ENCODE measurements around the gene NPNT. TPM values are rescaled to one million over a fixed set of nuclear protein-coding genes. Genes with fewer than 3 reads are reported as not detected.

The NPNT gene
- total RNA-seq, 2 donors from 2014 or later: 5.5 to 10.5 TPM

GRCh38 chr4:105988671-105989070 is 93.4 kb downstream of the NPNT start:
- DNase-seq (ENCODE audit: low spot score): no peak
- Histone ChIP-seq H3K27me3 (no peaks in the 10 kb centered on the region), H3K4me3 (no peak overlapping the region), H3K36me3 (no peaks in the 10 kb centered on the region), H3K27ac (peak overlapping the region in 1 of 2 donors; percentile 16), H3K4me1 (peaks cover 0 to 19% of the 10 kb centered on the region in 2 donors), H3K9me3 (no peaks in the 10 kb centered on the region)
- no peak for TF ChIP-seq CTCF (IDR thresholded peaks at IDR 0.05)

GRCh38 chr4:105989485-105990242 is 94.4 kb downstream of the NPNT start:
- TF ChIP-seq CTCF (IDR thresholded peaks at IDR 0.05): no peak
- peaks cover 0 to 19% of the 10 kb centered on the region in 2 donors for H3K4me1 ChIP-seq
- no peaks in the 10 kb centered on the region for H3K9me3 ChIP-seq
- no peak overlapping the region for H3K4me3 ChIP-seq
- H3K27me3 ChIP-seq: no peaks in the 10 kb centered on the region
- peak overlapping the region; percentile 67 to 78 for H3K27ac ChIP-seq
- no peak for DNase-seq (ENCODE audit: low spot score)
- H3K36me3 ChIP-seq: no peaks in the 10 kb centered on the region

DNA sequence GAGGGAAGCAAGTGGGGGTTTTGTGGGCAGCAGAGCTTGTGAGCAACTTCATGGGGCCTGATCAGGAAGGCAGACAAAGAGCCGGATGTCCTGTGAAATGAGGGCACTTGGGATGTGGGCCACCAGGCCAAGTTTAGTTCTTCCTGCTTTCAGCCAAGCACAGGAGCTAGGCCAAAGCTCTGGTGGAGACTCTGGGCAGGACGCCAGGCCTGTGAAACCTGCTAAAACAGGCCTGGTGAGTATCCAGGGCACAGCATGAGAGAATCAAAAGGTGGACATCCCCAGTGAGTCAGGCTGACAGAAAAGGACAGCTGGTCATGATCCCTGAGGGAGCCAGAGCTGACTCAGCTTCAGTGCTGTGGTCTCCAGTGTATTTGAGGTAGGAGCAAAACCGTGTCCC is 95.7 kb downstream of the NPNT start:
- Histone ChIP-seq H3K4me1 (peaks cover 0 to 19% of the 10 kb centered on the region in 2 donors), H3K27me3 (no peaks in the 10 kb centered on the region), H3K36me3 (no peaks in the 10 kb centered on the region), H3K4me3 (no peak overlapping the region), H3K9me3 (no peaks in the 10 kb centered on the region), H3K27ac (peak overlapping the region; percentile 67 to 78)
- TF ChIP-seq CTCF (IDR thresholded peaks at IDR 0.05): no peak
- peak; percentile 60 for DNase-seq (ENCODE audit: low spot score)

DNA sequence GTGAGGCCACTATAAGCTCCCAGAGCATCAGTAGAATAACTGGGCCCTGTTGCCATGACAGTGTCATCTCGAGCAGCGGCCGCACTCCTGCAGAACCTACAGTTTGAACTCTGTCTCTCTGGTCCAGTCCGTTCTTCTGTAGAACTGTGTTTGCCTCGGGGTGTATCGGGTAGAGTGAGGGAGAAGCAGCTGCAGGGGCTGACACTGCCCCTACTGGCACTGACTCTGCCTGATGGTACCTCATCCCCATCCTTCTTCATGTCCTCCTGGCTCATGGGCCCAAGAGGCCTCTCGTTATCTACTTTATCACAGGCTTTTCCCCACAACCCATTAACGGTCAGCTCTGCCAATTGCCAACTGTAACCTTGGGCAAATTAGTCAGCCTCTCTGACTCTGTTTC is 96.5 kb downstream of the NPNT start:
- H3K27me3 ChIP-seq: no peaks in the 10 kb centered on the region
- peaks cover 0 to 19% of the 10 kb centered on the region in 2 donors for H3K4me1 ChIP-seq
- H3K36me3 ChIP-seq: no peaks in the 10 kb centered on the region
- no peaks in the 10 kb centered on the region for H3K9me3 ChIP-seq
- no peak overlapping the region for H3K4me3 ChIP-seq
- TF ChIP-seq CTCF (IDR thresholded peaks at IDR 0.05): no peak
- DNase-seq (ENCODE audit: low spot score): no peak
- peak overlapping the region in 1 of 2 donors; percentile 78 for H3K27ac ChIP-seq

GRCh38 chr4:105992641-105993305 is 97.5 kb downstream of the NPNT start:
- TF ChIP-seq CTCF (IDR thresholded peaks at IDR 0.05): no peak
- no peaks in the 10 kb centered on the region for H3K9me3 ChIP-seq
- no peaks in the 10 kb centered on the region for H3K27me3 ChIP-seq
- H3K36me3 ChIP-seq: no peaks in the 10 kb centered on the region
- no peak for DNase-seq (ENCODE audit: low spot score)
- peaks cover 0 to 19% of the 10 kb centered on the region in 2 donors for H3K4me1 ChIP-seq
- no peak overlapping the region for H3K27ac ChIP-seq
- no peak overlapping the region for H3K4me3 ChIP-seq
